ENCODE data around the gene TNRC6C.

The TNRC6C gene

GRCh38 chr17:78040440-78041385 lies 82.2 kb downstream of the TNRC6C start:
- no peak for TF ChIP-seq CTCF (IDR thresholded peaks at IDR 0.05; ENCODE audit: borderline replicate concordance, extremely low read depth, low read length, poor library complexity, severe bottlenecking)
- no peak for TF ChIP-seq EZH2 (IDR thresholded peaks at IDR 0.05; ENCODE audit: borderline replicate concordance, low read depth, low read length, severe bottlenecking)
- no peak overlapping the region for H3K4me2 ChIP-seq (ENCODE audit: insufficient read depth, low read length)
- H3K36me3 ChIP-seq (ENCODE audit: insufficient read depth, low read length), result peaks cover 69% of the 10 kb centered on the region
- H3K9me3 ChIP-seq (ENCODE audit: insufficient read depth, low read length, severe bottlenecking), result no peaks in the 10 kb centered on the region
- no peak overlapping the region for H2AFZ ChIP-seq (ENCODE audit: low read depth, low read length)
- H3K27me3 ChIP-seq (ENCODE audit: insufficient read depth, low read length, poor library complexity), result no peaks in the 10 kb centered on the region
- H3K79me2 ChIP-seq (ENCODE audit: insufficient read depth, low read length), result peaks cover 39% of the 10 kb centered on the region
- H3K4me3 ChIP-seq (ENCODE audit: low read depth in 1 of 2, low read length in 2 of 2), result no peak overlapping the region
- H3K9ac ChIP-seq (ENCODE audit: low read depth, low read length), result no peak overlapping the region
- H3K4me1 ChIP-seq (ENCODE audit: insufficient read depth, low read length), result no peaks in the 10 kb centered on the region
- DNase-seq (no peak), ATAC-seq (ENCODE audit: insufficient read depth, low read depth) (no peak)
- peaks cover 9% of the 10 kb centered on the region; the same call in 1 of the 2 replicates for H4K20me1 ChIP-seq (ENCODE audit: insufficient read depth, low read length)
- H3K27ac ChIP-seq (ENCODE audit: low read length), result no peak overlapping the region

- no peaks in the 10 kb centered on the region for H3K4me1 ChIP-seq (ENCODE audit: insufficient read depth, low read length)
- peaks cover 41% of the 10 kb centered on the region for H3K79me2 ChIP-seq (ENCODE audit: insufficient read depth, low read length)
- no peak for DNase-seq
- ATAC-seq (ENCODE audit: insufficient read depth, low read depth), result no peak
- no peak overlapping the region for H3K4me3 ChIP-seq (ENCODE audit: low read depth in 1 of 2, low read length in 2 of 2)
- peaks cover 9% of the 10 kb centered on the region; the same call in 1 of the 2 replicates for H4K20me1 ChIP-seq (ENCODE audit: insufficient read depth, low read length)
- TF ChIP-seq CTCF (IDR thresholded peaks at IDR 0.05; ENCODE audit: borderline replicate concordance, extremely low read depth, low read length, poor library complexity, severe bottlenecking) (no peak), EZH2 (IDR thresholded peaks at IDR 0.05; ENCODE audit: borderline replicate concordance, low read depth, low read length, severe bottlenecking) (no peak)
- no peak overlapping the region for H3K9ac ChIP-seq (ENCODE audit: low read depth, low read length)
- H3K9me3 ChIP-seq (ENCODE audit: insufficient read depth, low read length, severe bottlenecking), result no peaks in the 10 kb centered on the region
- peaks cover 63% of the 10 kb centered on the region for H3K36me3 ChIP-seq (ENCODE audit: insufficient read depth, low read length)
- H3K4me2 ChIP-seq (ENCODE audit: insufficient read depth, low read length), result no peak overlapping the region
- H3K27me3 ChIP-seq (ENCODE audit: insufficient read depth, low read length, poor library complexity), result no peaks in the 10 kb centered on the region
- H3K27ac ChIP-seq (ENCODE audit: low read length), result no peak overlapping the region
- no peak overlapping the region for H2AFZ ChIP-seq (ENCODE audit: low read depth, low read length)
Observed at GRCh38 chr17:78041386-78042179, 83.1 kb downstream of the TNRC6C start.

- no peak for ATAC-seq (ENCODE audit: insufficient read depth, low read depth)
- no peak overlapping the region for H3K4me3 ChIP-seq (ENCODE audit: low read depth in 1 of 2, low read length in 2 of 2)
- no peaks in the 10 kb centered on the region for H3K27me3 ChIP-seq (ENCODE audit: insufficient read depth, low read length, poor library complexity)
- peaks cover 9% of the 10 kb centered on the region; the same call in 1 of the 2 replicates for H4K20me1 ChIP-seq (ENCODE audit: insufficient read depth, low read length)
- H3K36me3 ChIP-seq (ENCODE audit: insufficient read depth, low read length), result peaks cover 57% of the 10 kb centered on the region
- no peak overlapping the region for H3K4me2 ChIP-seq (ENCODE audit: insufficient read depth, low read length)
- no peak overlapping the region for H2AFZ ChIP-seq (ENCODE audit: low read depth, low read length)
- no peaks in the 10 kb centered on the region for H3K9me3 ChIP-seq (ENCODE audit: insufficient read depth, low read length, severe bottlenecking)
- no peak overlapping the region for H3K27ac ChIP-seq (ENCODE audit: low read length)
- no peak for DNase-seq
- H3K4me1 ChIP-seq (ENCODE audit: insufficient read depth, low read length), result no peaks in the 10 kb centered on the region
- H3K79me2 ChIP-seq (ENCODE audit: insufficient read depth, low read length), result peaks cover 45% of the 10 kb centered on the region
- no peak for TF ChIP-seq EZH2 (IDR thresholded peaks at IDR 0.05; ENCODE audit: borderline replicate concordance, low read depth, low read length, severe bottlenecking)
- TF ChIP-seq CTCF (IDR thresholded peaks at IDR 0.05; ENCODE audit: borderline replicate concordance, extremely low read depth, low read length, poor library complexity, severe bottlenecking), result no peak
- no peak overlapping the region for H3K9ac ChIP-seq (ENCODE audit: low read depth, low read length)
Observed at GRCh38 chr17:78042542-78042941, 84.0 kb downstream of the TNRC6C start.
